ENCODE measurements around the gene SEC31A. TPM values are rescaled to one million over a fixed set of nuclear protein-coding genes. Genes with fewer than 3 reads are reported as not detected.

Gene SEC31A
- polyA plus RNA-seq, 1 of the 3 experiments (the other 2 are of a cell fraction): 147 TPM

DNA sequence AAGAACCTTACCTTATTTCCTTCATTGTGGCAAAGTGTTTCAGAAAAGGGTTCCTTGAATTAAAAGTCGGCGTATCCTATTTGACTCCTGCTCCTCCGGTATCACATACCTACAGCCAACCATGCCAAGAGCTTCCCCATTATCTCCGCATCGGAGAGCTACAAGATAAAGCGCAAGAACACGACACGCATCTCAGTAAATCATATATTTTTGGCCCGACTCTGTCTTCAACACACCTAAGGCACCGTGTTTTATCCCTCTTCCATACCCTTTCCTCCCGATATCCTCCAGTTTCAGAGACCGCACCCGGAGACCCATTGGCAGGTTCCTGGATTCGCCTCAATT lies 9.1 kb upstream of the SEC31A start (continued):
- TF ChIP-seq IRF3 (IDR thresholded peaks at IDR 0.05; ENCODE audit: low read depth, low read length): no peak
- TF ChIP-seq FOSL2 (IDR thresholded peaks at IDR 0.05; ENCODE audit: borderline replicate concordance, low read depth): no peak
- TF ChIP-seq, protein P1, sequence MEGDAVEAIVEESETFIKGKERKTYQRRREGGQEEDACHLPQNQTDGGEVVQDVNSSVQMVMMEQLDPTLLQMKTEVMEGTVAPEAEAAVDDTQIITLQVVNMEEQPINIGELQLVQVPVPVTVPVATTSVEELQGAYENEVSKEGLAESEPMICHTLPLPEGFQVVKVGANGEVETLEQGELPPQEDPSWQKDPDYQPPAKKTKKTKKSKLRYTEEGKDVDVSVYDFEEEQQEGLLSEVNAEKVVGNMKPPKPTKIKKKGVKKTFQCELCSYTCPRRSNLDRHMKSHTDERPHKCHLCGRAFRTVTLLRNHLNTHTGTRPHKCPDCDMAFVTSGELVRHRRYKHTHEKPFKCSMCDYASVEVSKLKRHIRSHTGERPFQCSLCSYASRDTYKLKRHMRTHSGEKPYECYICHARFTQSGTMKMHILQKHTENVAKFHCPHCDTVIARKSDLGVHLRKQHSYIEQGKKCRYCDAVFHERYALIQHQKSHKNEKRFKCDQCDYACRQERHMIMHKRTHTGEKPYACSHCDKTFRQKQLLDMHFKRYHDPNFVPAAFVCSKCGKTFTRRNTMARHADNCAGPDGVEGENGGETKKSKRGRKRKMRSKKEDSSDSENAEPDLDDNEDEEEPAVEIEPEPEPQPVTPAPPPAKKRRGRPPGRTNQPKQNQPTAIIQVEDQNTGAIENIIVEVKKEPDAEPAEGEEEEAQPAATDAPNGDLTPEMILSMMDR (IDR thresholded peaks at IDR 0.05): no peak
- TF ChIP-seq CHD2 (IDR thresholded peaks at IDR 0.05; ENCODE audit: low read length, partially characterized antibody): no peak
- TF ChIP-seq RFX5 (IDR thresholded peaks at IDR 0.05; ENCODE audit: low read length): no peak
- TF ChIP-seq NFIC (IDR thresholded peaks at IDR 0.05; ENCODE audit: borderline replicate concordance): no peak

DNA sequence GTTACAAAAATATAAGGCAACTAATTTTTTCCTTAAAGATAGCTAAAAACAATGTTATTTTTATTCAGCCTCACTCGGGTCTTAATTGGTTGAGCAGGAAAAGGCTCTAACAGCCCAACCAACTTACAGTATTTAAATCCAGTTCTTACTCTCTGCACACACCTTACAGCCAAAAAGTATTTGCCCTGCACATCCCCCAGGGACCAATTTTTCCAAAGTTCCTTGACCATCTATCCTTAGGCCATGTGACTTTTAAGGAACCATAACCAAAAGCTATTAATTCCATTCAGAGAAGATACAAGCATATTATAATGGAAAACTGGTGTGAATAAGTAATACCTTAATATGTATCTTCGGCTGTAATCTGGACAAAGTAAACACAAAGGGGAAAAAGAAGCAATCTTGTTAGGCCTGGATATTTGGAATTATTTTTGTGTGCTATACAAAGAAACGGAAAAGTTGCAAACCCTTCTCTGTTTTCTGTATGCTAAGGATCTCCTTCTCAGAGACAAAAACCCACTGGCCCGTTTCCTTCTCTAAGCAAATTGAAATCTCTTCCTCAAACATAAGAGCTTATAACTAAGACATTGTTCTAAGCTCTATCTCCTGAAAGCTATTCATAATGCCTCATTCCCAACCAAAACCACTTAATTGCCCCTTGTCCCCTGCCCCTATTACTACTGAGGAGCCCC lies 8.6 kb upstream of the SEC31A start:
- H3K79me2 ChIP-seq (ENCODE audit: insufficient read depth): peaks cover 83% of the 10 kb centered on the region
- no peaks in the 10 kb centered on the region for H3K27me3 ChIP-seq (ENCODE audit: insufficient read depth)
- peak overlapping the region; percentile 81 to 97 for H3K4me3 ChIP-seq (ENCODE audit: low read depth in 2 of 2, low read length in 1 of 2)
- H3K27ac ChIP-seq (ENCODE audit: low read depth in 2 of 2, low read length in 1 of 2): peak overlapping the region; percentile 96 to 98
- H2AFZ ChIP-seq (ENCODE audit: low read depth): peak overlapping the region; percentile 58; the same call in 1 of the 2 replicates
- H3K36me3 ChIP-seq (replicated peaks in 1 of 2; ENCODE audit: control insufficient read depth in 1 of 2, insufficient read depth in 2 of 2, low read length in 1 of 2): peaks cover 25 to 34% of the 10 kb centered on the region in 2 experiments
- H3K4me2 ChIP-seq: peak overlapping the region; percentile 83
- H3K9me2 ChIP-seq: no peaks in the 10 kb centered on the region
- ChIA-PET POLR2A (interaction anchor here (1.5 to 1.9 kb wide), 3 partner anchors 14 to 470 kb away, joined by 3 to 11 read pairs (median 5); partner anchors contain the start of genes COPS4 and HNRNPDL), CTCF (interaction anchor here (0.6 to 1.7 kb wide), 4 partner anchors 12 to 103 kb away, joined by 3 to 5 read pairs (median 4); no protein-coding TSS in a partner anchor)
- H3K9me3 ChIP-seq: no peaks in the 10 kb centered on the region
- WGBS (ENCODE audit: low lambda C conversion rate): 2% methylated on average over 4 of the region's 4 CpGs
- DNase-seq: no peak
- peaks cover 41% of the 10 kb centered on the region for H3F3A ChIP-seq (replicated peaks; ENCODE audit: insufficient read depth)
- H3K9ac ChIP-seq: peak overlapping the region; percentile 87
- H4K20me1 ChIP-seq (ENCODE audit: insufficient read depth): peaks cover 11% of the 10 kb centered on the region; the same call in 1 of the 2 replicates
- peaks cover 5 to 8% of the 10 kb centered on the region in 2 experiments; a peak in 3 of 4 replicates for H3K4me1 ChIP-seq (ENCODE audit: control insufficient read depth in 1 of 2, insufficient read depth in 2 of 2, low read depth in 1 of 2, low read length in 1 of 2)
- TF ChIP-seq MEF2A (IDR thresholded peaks at IDR 0.05; ENCODE audit: borderline replicate concordance, low read depth) (no peak), RCOR1 (IDR thresholded peaks at IDR 0.05; ENCODE audit: low read length) (no peak), EP300 (IDR thresholded peaks at IDR 0.05; ENCODE audit: borderline replicate concordance in 1 of 2, low read depth in 1 of 2, low read length in 1 of 2) (no peak), IRF3 (IDR thresholded peaks at IDR 0.05; ENCODE audit: low read depth, low read length) (no peak), FOSL2 (IDR thresholded peaks at IDR 0.05; ENCODE audit: borderline replicate concordance, low read depth) (no peak), GATA2 (CRISPR knock-in tag; IDR thresholded peaks at IDR 0.05) (no peak), MXI1 (IDR thresholded peaks at IDR 0.05; ENCODE audit: low read depth, low read length) (no peak), TCF12 (IDR thresholded peaks at IDR 0.05) (no peak), FOXJ3 (CRISPR knock-in tag; IDR thresholded peaks at IDR 0.05) (no peak)
- TF ChIP-seq, protein P2, sequence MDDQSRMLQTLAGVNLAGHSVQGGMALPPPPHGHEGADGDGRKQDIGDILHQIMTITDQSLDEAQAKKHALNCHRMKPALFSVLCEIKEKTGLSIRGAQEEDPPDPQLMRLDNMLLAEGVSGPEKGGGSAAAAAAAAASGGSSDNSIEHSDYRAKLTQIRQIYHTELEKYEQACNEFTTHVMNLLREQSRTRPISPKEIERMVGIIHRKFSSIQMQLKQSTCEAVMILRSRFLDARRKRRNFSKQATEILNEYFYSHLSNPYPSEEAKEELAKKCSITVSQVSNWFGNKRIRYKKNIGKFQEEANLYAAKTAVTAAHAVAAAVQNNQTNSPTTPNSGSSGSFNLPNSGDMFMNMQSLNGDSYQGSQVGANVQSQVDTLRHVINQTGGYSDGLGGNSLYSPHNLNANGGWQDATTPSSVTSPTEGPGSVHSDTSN (IDR thresholded peaks at IDR 0.05): no peak
- TF ChIP-seq, protein P3, sequence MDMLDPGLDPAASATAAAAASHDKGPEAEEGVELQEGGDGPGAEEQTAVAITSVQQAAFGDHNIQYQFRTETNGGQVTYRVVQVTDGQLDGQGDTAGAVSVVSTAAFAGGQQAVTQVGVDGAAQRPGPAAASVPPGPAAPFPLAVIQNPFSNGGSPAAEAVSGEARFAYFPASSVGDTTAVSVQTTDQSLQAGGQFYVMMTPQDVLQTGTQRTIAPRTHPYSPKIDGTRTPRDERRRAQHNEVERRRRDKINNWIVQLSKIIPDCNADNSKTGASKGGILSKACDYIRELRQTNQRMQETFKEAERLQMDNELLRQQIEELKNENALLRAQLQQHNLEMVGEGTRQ (IDR thresholded peaks at IDR 0.05; ENCODE audit: borderline replicate concordance, low read depth, low read length): no peak
- TF ChIP-seq, protein P4, sequence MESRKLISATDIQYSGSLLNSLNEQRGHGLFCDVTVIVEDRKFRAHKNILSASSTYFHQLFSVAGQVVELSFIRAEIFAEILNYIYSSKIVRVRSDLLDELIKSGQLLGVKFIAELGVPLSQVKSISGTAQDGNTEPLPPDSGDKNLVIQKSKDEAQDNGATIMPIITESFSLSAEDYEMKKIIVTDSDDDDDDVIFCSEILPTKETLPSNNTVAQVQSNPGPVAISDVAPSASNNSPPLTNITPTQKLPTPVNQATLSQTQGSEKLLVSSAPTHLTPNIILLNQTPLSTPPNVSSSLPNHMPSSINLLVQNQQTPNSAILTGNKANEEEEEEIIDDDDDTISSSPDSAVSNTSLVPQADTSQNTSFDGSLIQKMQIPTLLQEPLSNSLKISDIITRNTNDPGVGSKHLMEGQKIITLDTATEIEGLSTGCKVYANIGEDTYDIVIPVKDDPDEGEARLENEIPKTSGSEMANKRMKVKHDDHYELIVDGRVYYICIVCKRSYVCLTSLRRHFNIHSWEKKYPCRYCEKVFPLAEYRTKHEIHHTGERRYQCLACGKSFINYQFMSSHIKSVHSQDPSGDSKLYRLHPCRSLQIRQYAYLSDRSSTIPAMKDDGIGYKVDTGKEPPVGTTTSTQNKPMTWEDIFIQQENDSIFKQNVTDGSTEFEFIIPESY (IDR thresholded peaks at IDR 0.05; ENCODE audit: borderline replicate concordance, low read depth): no peak

Data from SK-N-SH (cell line).